HL-60 (cell line): ENCODE data around the gene PRDM1.

Source experiments
- GABPA ChIP-seq: IDR thresholded peaks from 2 replicates; pipeline ENCODE4 v1.6.1; 2012; ENCODE audit warnings: low read depth
- REST ChIP-seq: IDR thresholded peaks from 2 replicates; pipeline ENCODE4 v1.6.1; 2012; ENCODE audit warnings: low read depth; ENCODE audit not compliant: insufficient replicate concordance
- TF ChIP-seq, protein P1 (sequence below): IDR thresholded peaks from one replicate; pipeline ENCODE4 v1.5.1; 2011; ENCODE audit warnings: low read length, control low read depth, inconsistent platforms; ENCODE audit not compliant: insufficient read depth

DNA sequence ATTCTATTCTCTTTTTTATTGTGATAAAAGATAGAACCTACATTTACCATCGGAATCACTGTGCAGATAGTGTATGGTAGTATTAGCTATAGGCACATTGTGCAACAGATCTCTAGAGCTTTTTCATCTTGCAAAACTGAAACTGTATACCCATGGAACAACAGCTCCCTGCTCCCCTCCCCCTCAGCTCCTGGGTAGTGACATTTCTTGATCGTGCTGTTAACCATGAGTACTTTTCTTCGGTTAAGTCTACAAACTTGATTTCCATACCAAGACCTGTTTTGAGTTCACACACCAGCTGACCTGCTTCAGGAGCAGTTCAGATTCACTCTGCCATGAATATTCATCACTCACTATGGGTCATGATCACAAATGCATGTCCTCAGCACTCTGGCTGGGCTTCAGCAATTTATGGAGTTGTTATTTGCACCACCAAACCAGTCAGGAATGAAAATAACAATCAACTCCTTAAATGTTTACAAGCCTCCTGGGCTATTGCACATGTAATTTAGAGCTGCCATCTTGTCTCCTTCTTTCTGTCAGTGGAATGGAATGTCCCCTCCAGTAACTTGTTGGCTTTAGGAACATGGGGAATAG is 32.8 kb downstream of the PRDM1 start:
- TF ChIP-seq, protein P1, sequence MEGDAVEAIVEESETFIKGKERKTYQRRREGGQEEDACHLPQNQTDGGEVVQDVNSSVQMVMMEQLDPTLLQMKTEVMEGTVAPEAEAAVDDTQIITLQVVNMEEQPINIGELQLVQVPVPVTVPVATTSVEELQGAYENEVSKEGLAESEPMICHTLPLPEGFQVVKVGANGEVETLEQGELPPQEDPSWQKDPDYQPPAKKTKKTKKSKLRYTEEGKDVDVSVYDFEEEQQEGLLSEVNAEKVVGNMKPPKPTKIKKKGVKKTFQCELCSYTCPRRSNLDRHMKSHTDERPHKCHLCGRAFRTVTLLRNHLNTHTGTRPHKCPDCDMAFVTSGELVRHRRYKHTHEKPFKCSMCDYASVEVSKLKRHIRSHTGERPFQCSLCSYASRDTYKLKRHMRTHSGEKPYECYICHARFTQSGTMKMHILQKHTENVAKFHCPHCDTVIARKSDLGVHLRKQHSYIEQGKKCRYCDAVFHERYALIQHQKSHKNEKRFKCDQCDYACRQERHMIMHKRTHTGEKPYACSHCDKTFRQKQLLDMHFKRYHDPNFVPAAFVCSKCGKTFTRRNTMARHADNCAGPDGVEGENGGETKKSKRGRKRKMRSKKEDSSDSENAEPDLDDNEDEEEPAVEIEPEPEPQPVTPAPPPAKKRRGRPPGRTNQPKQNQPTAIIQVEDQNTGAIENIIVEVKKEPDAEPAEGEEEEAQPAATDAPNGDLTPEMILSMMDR, result no peak
- TF ChIP-seq REST, result no peak
- no peak for TF ChIP-seq GABPA
